HG02763 (cell line): ENCODE results near the gene TMEM132E.

Experiments used
- ATAC-seq: cut with Tn5 transposase; IDR thresholded peaks from one replicate; pipeline ENCODE4 v1.9.1; 2021; ENCODE audit warnings: mild to moderate bottlenecking, moderate library complexity; ENCODE audit not compliant: unreplicated experiment

TMEM132E gene

DNA sequence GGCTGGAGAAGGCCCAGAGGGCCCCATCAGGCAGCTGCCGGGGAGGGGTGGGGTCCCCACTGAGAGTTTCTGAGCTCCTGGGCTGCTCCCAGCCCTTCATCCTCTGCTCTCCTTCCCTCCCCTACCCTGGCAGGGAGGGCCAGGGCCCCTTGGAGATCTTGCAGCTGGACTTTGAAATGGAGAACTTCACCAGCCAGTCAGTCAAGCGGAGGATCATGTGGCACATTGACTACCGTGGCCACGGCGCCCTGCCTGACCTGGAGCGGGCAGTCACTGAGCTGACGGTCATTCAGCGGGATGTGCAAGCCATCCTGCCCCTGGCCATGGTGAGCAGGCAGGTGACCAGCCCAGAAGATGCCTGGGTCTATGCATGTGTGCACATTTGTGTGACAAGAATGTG, 49.5 kb downstream of the TMEM132E start:
- no peak for ATAC-seq

- ATAC-seq: no peak
These were observed 54.0 kb downstream of the TMEM132E start for GRCh38 chr17:34633351-34633750.

DNA sequence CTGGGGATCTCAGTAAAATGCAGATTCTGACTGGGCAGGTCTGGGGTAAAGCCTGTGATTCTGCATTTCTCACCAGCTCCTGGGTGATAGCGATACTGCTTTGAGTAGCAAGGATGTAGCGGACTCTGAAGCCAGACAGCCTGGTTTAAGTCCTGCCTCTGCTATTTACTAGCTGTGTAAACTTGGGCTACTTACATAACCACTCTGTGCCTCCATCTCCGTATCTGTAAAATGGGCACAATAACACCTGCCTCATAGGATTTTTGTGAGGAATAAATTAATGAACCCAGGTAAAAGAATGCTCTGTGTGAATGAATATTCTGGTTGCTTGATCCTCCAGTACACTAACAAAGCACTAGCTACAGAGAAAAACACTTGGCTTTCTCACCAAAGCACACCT, 54.4 kb downstream of the TMEM132E start:
- no peak for ATAC-seq

GRCh38 chr17:34634551-34635160, 55.3 kb downstream of the TMEM132E start:
- no peak for ATAC-seq

DNA sequence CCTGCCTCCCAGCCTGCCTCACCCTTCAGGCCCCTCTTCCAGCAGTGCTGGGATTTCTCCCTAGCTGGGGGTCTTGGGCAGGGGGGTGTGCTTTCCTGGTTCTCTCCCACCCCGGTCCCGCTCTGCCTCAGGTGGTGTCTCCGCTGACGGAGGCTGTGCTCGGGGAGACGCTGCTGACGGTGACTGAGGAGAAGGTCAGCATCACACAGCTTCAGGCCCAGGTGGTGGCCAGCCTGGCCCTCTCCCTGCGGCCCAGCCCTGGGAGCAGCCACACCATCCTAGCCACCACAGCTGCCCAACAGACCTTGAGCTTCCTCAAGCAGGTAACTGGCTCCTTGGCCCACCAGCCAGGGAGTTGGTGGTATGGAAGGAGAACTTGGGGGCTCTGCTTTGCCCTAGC, 56.5 kb downstream of the TMEM132E start:
- ATAC-seq: no peak

GRCh38 chr17:34637041-34637547, 57.7 kb downstream of the TMEM132E start:
- no peak for ATAC-seq

DNA sequence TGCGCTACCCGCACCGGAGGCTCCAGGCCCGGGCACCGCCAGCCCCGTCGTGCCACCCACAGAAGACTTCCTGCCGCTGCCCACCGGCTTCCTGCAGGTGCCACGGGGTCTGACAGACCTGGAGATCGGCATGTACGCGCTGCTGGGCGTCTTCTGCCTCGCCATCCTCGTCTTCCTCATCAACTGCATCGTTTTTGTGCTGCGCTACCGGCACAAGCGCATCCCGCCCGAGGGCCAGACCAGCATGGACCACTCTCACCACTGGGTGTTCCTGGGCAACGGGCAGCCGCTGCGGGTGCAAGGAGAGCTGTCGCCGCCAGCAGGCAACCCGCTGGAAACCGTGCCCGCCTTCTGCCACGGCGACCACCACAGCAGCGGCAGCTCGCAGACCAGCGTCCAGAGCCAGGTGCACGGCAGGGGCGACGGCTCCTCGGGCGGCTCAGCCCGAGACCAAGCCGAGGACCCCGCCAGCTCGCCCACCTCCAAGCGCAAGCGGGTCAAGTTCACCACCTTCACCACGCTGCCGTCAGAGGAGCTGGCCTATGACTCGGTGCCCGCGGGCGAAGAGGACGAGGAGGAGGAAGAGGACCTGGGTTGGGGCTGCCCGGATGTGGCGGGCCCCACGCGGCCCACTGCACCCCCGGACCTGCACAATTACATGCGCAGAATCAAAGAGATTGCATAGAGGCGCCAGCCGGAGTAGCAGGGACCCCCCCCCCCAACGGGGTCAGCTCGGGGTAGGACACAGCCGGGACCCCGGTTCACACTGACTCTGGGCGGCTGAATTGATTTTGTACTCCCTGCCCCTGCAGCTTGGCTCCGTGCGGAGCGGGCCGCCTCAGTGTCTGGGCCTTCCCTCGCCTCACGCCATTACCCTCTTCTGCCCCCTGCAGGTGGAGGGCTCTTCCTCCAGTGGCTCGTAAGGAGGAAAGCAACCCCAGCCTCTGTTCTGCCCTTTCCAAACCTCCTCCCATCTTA, 58.5 kb downstream of the TMEM132E start:
- peak; percentile 51 for ATAC-seq

- ATAC-seq: no peak
These were observed 59.3 kb downstream of the TMEM132E start for GRCh38 chr17:34638526-34639260.

GRCh38 chr17:34639706-34640425, 60.5 kb downstream of the TMEM132E start:
- no peak for ATAC-seq

- no peak for ATAC-seq
These were observed 62.0 kb downstream of the TMEM132E start for GRCh38 chr17:34641368-34641767.

DNA sequence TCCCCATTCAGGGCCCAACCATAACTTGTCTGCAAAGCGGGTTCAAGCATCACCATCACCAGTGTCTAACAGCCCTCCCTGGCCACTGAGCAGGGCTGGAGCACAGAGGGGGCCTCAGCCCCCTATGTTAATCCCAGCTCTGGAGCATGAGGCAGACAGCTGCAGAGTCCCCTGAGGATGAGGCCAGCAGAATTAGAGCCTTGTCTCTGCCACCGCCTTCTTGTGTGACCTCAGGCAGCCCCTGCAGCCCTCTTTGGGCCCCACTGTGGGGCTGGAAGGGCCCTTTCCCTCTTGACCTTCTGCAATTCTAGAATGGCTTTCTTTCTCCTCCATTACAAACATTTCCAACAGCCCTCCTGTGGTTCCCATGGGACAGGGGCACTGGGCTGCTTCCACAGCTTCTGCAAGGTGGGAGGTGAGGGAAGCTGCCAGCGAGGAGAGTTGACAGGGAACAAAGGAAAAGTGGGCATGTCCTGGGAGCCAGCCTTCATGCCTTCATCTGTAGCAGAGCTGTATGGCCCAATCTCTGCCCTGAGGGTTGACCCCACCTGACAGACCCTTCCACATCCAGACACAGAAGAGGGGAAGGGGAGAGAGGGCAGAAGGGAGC, 65.7 kb downstream of the TMEM132E start:
- no peak for ATAC-seq

DNA sequence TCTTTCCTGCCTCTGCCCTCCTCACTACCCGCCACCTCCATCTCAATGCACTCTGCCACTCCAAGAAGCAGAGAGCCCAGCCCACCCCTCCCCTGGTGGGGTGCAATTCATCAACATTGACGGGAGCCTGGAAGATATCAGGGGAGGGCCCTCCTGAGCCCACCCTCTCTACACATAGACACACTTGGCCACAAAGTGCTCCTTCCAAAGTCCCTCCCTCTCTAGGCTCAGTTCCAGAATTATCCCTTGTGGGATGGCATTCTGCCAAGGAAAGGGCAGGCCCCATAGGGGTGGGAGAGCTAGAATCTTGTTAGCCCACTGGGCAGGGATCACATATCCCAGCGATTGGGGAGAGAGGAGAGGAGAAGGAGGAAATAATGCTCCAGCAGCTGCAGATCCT, 66.2 kb downstream of the TMEM132E start:
- ATAC-seq: no peak

- no peak for ATAC-seq
These were observed 68.1 kb downstream of the TMEM132E start for GRCh38 chr17:34647511-34647910.

GRCh38 chr17:34650051-34650750, 70.8 kb downstream of the TMEM132E start:
- no peak for ATAC-seq

DNA sequence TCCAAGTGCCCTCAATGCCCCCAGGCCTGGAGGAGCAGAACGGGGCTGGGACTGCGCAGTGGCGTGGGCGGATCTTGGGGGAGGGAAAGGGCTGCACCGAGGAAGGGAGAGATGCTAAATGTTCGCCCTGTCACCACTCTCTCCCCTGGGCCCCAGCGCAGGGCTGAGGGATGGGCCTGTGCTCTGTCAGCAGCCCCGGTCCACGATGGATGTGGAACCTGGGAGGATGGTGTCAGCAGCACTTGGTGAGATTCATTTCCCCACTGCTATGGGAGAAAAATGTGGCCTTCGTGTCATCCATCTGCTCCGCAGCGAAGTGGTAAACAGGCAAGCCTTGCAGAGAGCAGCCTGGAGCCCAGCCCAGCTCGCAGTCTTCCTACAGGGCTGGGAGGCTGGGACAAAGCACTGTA, 72.0 kb downstream of the TMEM132E start:
- no peak for ATAC-seq

GRCh38 chr17:34652021-34652555, 72.7 kb downstream of the TMEM132E start:
- ATAC-seq: no peak

DNA sequence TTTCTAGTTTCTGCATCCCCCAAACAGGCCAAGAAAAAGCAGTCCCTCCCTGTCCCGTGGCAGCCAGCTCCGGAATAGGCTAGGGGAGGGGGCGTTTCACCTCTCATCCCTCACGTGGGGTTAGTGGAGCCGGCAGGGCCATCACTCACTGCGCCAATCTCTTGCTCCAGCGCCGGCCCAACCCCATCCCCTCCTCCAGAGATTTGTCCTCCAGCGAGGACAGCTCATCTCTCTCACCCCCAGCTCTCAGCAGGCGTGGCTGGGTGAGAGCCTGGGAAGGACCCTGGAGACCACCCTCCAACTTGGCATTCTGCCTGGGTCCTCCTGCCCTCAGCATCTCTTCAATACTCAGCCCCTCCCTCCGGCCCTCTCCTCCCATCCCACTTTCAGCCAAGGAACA, 74.1 kb downstream of the TMEM132E start:
- ATAC-seq: no peak

DNA sequence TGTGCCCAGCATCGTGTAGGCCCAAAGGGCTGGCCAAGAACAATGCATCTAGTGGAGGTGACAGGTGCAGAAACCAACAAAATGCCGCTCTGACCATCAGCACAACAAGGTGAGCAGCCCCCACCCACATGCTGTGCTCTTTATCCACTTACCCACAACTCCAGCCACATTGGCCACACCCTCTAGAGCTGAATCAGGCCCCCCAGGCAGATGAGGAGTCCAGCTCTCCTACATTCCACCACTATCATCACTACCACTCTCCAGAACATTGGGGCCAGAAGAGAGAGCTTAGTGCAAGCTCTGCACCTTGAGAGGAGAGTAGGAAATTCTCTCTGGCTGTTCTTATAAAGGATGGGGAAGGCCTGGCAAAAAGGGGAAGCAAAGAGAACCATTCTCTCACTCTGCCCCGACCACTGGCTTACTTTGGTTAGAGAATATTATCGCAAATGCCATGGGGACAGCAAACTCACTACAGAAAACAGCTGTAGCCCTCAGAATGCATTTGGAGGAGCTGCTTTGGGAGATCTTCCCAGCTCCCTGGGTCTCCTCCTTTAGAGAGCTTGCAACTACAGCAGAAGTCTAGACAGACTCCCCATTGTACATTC, 75.0 kb downstream of the TMEM132E start:
- ATAC-seq: no peak

GRCh38 chr17:34654881-34655276, 75.5 kb downstream of the TMEM132E start:
- no peak for ATAC-seq
